ENCODE measurements around the gene BRSK2.

BRSK2 gene

DNA sequence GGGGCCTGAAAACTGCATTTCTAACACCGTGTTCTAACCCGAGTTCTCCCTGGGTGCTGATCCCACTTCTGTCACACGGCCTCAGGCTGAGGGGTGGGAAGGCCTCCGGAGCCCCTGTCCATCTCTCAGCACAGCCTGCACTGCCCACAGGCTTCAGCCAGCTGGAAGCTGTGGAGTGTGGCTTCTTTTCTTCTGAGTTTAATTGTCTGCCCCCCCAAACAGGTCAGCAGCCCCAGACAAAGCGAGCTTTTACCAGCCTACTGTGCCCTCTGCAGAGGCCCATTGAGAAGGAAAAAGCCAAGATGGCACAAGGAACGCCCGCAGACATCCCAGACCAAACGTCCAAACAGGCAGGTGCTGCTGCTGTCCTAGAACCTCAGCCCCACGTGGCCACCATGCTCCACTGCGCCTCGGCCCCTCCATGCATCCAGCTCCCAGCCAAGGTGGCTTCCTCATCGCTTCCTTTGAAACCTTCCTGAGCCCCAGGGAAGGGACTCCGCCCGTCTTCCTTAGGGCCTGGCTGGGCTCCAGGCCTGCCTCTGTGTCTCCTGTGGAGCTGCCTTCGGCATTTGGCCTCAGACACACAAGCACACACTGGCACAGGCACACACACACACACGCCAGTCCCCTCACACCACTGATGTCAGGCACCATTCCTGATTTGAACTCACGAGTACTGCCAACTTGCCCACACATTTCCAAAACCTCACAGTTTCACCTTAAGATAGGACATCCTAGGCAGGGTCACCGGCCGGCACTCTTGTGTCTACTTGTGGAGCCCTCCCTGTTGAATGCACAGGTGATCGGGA is 95.2 kb downstream of the BRSK2 start:
- no peak for DNase-seq

- DNase-seq, result no peak
Measured at GRCh38 chr11:1485504-1485885, 95.8 kb downstream of the BRSK2 start.

- DNase-seq, result no peak
Measured at GRCh38 chr11:1486054-1486825, 96.5 kb downstream of the BRSK2 start, which contains the start of gene MOB2. Gene MOB2 (minus strand): TSS chr11:1486779. CDS start chr11:1486556, 223 bp downstream.

- no peak for DNase-seq
Measured at GRCh38 chr11:1487091-1487850, 97.5 kb downstream of the BRSK2 start.

GRCh38 chr11:1487851-1488574 is 98.3 kb downstream of the BRSK2 start:
- no peak for DNase-seq

GRCh38 chr11:1488575-1489180 is 98.9 kb downstream of the BRSK2 start:
- DNase-seq, result no peak

- no peak for DNase-seq
Measured at GRCh38 chr11:1490651-1491050, 100.9 kb downstream of the BRSK2 start.

GRCh38 chr11:1491379-1491778 is 101.6 kb downstream of the BRSK2 start:
- DNase-seq, result no peak

- DNase-seq, result no peak
Measured at GRCh38 chr11:1493650-1494244, 104.0 kb downstream of the BRSK2 start.

GRCh38 chr11:1494650-1495049 is 104.9 kb downstream of the BRSK2 start:
- DNase-seq, result no peak

GRCh38 chr11:1496091-1496760 is 106.5 kb downstream of the BRSK2 start:
- DNase-seq, result no peak

DNA sequence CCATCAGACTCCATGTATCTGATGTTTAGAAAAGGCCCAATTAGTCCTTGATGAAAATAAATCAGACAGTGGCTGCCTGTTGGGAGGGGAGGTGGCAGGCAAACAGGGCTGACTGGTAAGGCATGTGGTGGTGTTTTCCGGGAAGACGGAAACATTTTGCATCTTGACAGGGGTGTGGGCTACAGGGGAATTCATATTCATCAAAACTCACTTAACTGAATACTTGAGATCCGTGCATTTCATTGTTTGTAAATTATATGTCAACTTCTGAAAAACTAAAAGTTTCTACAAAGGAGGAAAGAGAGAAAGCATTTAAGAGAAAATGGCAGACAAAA is 107.0 kb downstream of the BRSK2 start:
- DNase-seq, result no peak

DNA sequence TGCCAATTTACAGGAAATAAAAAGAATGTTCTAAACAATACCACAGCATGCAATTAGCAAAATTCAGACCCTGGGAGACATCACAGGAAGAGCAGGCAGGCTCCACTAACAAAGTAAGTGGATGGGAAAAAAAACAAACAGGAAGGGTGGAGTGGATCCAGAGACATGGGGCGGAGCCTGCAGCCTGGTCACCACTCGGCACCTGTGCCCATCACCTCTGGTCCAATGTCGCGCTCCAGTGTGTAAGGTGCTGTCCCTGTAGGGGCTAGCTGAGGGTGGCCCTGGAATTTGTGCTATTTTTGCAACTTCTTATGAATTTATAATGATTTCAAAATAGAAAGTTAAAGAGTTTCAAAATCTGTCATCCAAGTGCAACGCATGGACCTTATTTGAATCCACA is 107.9 kb downstream of the BRSK2 start:
- no peak for DNase-seq

DNA sequence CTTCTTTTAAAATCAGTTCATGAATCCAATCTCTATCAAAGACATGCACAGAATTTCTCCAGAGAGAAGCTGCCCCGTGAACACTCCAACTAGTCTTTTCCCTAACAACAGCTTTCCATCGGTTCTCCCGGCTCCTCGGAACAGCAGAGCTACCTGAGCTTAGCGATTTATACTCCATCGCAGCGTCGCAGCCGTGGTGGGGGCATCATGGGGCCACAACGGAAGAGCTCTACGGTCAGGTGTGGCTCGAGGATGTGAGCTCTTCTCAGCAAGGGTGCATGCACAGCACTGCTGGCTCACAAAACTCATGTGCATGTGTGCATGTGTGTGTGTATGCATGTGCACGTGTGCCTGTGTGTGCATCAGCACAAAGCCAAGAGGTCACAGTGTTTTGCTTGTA is 108.5 kb downstream of the BRSK2 start:
- no peak for DNase-seq

DNA sequence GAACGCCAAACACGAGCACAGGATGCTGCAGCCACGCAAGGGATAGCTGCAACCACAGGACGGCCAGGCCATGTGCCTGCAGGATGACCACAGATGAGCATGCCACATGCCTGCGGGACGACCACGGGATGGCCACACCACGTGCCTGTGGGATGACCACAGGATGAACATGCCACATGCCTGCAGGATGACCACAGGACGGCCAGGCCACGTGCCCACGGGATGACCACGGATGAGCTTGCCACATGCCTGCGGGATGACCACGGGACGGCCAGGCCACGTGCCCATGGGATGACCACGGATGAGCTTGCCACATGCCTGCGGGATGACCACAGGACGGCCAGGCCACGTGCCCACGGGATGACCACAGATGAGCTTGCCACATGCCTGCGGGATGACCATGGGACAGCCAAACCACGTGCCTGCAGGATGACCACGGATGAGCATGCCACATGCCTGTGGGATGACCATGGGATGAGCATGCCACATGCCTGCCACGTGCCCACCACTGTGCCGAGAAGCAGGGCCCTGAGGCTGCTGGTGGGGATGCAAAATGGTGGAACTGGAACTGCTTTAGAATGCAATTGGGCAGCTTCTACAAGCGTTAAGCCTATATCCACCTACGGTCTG is 109.6 kb downstream of the BRSK2 start:
- DNase-seq, result no peak

GRCh38 chr11:1499899-1500298 is 110.2 kb downstream of the BRSK2 start:
- no peak for DNase-seq

DNA sequence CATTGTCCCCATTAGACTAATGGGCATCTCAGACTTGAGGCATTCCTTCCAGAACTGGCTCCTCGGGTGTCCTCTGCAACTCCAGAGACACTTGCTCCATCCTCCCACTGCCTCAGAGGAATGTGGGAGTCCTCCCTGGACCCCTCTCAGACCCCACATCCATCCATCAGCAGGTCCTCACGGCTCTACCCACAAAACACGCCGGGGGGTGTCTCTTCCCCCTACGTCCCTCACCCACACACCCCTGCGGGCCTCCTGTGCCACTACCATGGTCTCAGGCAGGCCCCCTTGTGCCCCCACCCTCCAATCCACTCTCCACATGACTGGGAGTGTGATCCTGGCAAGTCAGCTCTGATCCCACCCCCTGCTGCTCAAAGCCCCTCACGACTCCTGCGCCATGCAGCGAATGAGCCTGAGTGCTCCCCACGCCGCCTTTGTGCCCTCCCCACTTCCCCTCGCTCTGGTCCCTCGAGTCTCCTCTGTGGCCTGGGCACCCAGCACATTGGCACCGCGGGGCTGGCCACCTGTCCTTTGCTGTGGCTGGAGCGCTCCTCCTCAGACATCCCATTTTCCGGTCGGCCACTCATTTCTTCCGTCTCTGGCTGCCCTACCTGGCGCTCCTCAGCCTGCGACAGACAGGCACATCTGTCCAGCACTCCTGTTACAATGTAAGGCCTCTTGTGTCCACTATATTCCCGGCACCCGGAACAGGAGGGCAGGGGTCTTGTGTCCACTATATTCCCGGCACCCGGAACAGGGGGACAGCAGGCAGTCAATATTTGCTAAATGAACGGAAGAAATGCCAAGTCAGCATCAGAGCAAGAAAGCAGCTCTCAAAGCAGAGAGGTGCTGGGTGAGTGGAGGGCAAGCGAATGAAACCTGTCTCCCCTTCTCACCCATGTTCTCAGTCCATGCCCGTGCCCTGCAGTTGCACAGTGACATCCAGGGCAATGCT is 111.0 kb downstream of the BRSK2 start:
- DNase-seq, result no peak

DNA sequence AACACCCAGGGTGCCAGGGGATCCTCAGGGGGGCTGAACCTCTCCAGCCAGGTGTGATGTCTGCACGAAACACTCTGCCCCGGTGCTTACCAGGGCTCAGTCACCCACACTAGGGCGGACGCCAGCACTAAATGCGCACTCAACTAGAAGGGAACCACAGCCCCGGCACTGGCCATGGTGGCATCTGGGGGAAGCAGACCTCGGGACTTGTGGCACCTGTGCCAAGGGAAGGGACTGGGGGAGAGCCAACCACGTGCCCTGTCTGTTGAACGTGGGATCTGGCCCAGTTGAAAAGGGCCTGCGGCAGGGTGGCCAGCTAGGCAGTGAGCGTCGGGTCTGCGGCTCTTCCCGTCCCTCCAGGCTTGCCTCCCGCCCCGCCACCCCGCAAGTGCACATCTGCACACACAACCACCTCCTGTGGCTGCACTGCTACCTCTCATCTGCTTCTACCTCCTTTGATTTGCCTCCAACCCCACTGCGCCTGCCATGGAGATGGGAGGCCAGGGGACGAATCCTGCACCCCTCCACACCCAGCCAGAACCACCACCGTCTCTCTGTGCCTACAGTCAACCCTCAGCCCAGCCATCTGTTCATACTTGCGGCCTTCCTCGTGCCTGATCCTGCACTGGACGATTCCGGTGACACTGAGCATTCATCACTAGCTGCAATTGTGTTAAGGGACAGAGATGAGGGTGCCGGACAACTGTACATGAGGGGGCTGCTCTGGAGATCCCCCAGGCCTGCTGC is 111.9 kb downstream of the BRSK2 start:
- DNase-seq, result no peak
